Activated CD4-positive, CD25-positive, alpha-beta regulatory T cell treated with anti-CD3 and anti-CD28 coated beads, Interleukin-2, amount 50 U/mL, for 24 hours (primary cell): ENCODE data around the gene NUP93.
"Not testable (repeated sequence)": the region's sequence is repeated elsewhere in the genome, so short reads cannot be mapped to it uniquely, and the experiment has no call there.

ENCODE experiments used
- ATAC-seq, 2 donors: fragments of 150-1000 bp; cut with Tn5 transposase; one replicate each; pipeline ENCODE4 v1.10.0; 2021; ENCODE audit warnings: mild to moderate bottlenecking in 1 of 2, moderate library complexity in 1 of 2

Gene NUP93

DNA sequence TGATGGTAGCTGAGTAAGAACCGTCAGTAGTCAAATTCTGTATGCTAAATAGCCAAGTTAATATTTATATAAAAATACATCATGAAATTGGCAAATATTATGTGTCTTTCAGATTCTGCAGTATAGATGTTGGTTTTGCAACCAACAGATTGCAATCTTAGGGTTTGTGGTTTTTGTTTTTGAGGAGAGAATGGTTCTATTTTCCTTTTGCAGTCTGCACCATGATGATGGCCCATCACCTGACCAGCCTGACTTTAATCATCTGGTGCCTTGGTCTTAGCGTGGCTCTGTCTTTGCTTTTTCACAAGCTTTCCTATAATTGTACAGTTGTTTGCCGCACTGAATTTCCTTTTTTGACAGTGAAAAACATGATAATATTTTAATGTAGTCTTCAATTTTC is 50.7 kb downstream of the NUP93 start:
- ATAC-seq, result no peak

- ATAC-seq, result no peak
Measured at GRCh38 chr16:56781528-56781961, 51.6 kb downstream of the NUP93 start.

- no peak for ATAC-seq
Measured at GRCh38 chr16:56783344-56783743, 53.4 kb downstream of the NUP93 start.

GRCh38 chr16:56785317-56785716 is 55.4 kb downstream of the NUP93 start:
- ATAC-seq, result no peak

GRCh38 chr16:56787167-56787566 is 57.2 kb downstream of the NUP93 start:
- no peak for ATAC-seq

DNA sequence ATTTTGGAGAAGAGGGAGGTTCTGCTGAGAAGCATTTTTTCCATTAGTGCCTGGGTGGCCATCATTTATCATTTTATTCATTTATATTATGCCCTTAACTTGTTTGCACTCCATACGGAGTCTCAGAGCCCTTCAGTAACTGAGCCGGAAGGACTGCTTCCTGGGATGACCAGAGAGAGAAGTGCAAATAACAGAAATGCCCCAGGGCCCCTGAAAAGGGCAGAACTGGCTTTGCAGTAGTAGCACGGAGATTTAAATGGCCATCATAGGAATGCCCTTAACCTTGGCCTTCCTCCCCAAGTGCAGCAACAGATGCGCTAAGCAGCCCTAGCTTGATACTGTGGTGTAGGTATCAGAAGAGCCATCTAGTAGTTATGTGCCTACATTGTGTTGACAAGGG is 58.5 kb downstream of the NUP93 start:
- no peak for ATAC-seq

DNA sequence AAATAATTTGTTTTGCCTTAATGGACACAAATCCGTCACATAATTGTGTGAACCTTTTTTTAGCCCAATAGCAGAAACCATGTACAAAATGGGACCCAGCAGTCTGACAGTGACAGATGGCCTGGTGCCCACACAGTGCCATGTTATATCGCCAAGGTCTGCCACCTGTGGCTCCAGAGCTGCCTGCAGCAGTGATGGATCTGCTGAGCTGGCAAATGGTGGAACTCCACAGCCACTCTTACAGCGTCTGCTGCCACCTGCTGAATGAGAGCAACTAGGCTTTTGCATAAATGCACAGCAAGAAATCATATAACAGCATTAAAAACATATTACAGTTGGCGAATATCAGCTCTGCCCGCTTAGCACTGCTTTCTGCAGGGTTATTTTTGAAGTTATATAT is 59.4 kb downstream of the NUP93 start:
- ATAC-seq, result no peak

DNA sequence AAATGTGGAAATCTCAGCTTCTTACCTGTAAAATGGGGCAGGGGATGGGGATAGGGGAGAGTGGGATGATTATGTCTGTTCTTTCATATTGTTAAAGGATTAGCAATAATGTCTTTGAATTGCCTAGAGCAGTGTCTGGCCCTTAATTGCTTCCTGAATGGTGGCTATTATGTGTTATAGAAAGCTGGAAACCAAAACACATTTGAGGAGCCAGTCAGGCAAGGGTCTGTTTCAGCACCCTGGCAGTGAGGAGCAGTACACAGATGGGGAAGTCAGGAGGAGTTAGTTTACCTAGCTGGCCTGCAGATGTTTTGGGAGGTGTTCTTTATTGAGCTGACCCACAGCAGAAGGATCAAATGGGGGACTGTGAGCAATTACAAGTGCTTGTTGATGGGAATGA is 63.0 kb downstream of the NUP93 start:
- no peak for ATAC-seq

- no peak for ATAC-seq
Measured at GRCh38 chr16:56793492-56793891, 63.6 kb downstream of the NUP93 start.

- no peak for ATAC-seq
Measured at GRCh38 chr16:56795011-56795410, 65.1 kb downstream of the NUP93 start.

GRCh38 chr16:56797038-56797437 is 67.1 kb downstream of the NUP93 start:
- not testable (repeated sequence) for ATAC-seq

DNA sequence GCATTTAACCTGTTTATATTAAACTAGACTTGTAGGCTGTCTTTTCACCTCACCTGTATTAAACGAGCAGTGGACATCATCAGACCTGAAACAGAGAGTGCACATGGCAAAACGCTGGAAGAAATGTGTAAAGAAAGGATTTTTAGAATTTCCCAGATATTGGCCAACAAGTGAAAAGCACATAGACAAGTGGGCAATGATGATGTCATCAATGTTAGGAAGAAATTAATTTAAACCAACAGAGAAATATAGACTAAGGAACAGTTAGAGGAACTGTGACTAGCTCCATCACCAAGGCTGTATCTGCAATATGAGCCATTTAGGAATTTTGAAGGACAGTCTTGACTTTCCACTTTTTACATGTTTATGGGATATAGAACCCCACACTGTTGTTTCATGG is 67.9 kb downstream of the NUP93 start:
- ATAC-seq, result no peak

DNA sequence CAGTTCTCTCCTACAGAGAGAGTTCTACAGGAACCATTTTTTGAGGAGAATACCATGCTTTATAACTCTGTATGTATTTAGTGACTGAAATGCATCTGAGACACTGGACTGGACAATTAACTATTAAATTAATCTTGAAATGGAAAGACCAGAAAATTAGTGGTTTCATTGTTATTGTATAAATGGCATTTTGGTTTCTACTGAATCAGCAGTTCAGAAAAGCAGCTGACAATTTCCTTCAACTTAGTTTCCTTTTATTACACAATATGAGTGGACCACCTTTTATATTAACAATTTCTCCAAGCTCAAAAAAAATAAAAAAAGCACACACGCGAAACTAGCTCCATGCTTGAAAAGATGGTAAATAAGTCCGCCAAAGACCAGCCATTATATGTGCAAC is 69.0 kb downstream of the NUP93 start:
- no peak for ATAC-seq

DNA sequence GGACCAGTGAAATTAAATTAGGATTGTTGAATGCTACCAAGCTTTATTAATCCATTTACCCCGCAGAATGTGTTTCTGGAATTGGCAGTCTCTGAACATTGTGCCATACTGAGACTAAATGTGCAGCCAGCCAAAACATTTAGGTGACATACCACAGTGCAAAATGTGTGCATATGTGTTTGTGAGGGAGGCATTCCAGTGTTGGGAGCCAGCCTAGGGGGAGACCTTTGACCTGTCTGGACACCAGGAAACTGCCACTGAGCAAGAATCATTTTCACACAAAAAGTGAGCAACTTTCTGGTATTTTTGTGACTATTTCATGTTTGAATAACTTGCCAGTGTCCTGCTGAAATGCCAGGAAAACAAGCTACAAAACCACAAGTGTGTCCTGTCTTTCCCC is 70.4 kb downstream of the NUP93 start:
- no peak for ATAC-seq

- no peak for ATAC-seq
Measured at GRCh38 chr16:56801762-56802161, 71.8 kb downstream of the NUP93 start.

DNA sequence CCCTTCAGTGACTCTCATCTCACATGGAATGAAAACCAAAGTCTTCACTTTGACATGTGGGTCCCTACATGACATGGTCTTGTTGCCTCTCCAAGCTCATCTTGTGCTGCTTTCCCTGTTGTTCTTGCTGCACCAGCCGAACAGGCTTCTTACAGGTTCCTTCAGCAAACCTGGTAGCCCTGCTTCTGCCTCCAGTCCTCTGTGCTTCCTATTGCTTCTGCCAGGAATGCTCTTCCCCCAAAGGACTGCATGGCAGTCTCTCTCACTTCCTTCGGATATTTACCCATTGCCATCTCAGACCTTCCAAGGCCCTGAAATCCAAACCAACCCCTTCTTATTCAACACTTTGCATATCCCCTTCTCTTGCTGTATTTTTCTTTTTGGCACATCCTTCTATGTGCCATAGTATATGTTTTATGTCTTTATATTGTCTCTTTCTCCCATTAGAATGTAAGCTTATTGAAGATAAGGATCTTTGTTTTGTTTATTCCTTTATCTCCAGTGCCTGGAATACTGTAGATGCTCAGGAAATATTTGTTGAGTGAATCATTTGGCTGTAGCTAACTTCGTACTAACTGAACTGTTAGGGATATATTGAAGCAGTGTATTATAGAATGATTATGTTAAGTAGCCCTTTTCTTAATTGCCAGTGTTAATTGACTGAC is 77.2 kb downstream of the NUP93 start:
- ATAC-seq, result no peak

GRCh38 chr16:56807676-56808067 is 77.7 kb downstream of the NUP93 start:
- not testable (repeated sequence) for ATAC-seq

DNA sequence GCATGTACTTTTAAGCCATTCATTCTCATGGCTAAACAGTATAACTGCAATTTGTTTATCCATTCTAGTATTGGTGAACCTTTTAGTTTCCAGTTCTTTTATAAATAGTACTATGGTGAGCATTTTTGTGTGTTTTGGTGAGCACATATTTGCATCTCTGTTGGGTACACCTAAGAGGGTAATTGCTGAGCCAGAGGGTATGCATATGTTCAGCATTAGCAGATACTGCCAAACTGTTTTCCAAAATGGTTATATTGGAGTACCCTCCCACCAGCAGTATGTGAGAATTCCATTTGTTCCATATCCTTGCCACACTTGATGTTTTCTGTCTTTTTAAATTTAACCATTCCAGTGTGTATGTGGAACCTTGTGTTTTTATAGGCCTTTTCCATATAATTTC is 81.0 kb downstream of the NUP93 start:
- no peak for ATAC-seq

DNA sequence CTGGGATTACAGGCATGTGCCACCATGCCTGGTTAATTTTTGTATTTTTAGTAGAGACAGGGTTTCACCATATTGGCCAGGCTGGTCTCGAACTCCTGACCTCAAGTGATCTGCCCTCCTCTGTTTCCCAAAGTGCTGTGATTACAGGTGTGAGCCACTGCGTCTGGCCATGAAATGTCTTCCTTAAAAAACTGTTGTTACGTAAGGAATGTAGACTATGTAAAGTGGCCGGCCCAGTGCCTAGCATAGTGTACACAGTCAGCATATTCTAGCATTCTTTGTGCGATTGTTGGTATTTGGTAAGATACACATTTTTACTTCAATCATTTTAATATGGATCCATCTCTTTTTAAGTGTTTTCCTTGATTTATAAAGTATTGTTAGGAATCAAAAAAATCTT is 81.7 kb downstream of the NUP93 start:
- not testable (repeated sequence) for ATAC-seq

- no peak for ATAC-seq
Measured at GRCh38 chr16:56812884-56813283, 83.0 kb downstream of the NUP93 start.

- no peak for ATAC-seq
Measured at GRCh38 chr16:56814537-56815432, 84.9 kb downstream of the NUP93 start.

DNA sequence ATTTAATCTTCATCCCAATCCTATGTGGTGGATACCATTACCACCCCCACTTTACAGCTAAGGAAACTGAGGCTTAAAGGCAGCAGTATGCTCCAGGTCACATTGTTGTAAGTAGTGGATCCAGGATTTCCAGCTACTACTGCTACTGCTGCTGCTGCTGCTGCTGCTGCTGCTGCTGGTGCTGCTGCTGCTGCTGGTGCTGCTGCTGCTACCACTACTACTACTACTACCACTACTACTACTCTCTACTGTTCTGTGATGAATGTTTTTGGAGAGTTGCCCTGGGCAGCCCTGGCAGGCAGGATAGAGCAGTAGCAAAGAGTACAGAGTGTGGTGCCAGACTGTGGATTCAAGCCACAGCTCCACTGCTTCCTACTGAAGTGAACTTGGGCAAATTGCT is 85.8 kb downstream of the NUP93 start:
- ATAC-seq, result no peak

DNA sequence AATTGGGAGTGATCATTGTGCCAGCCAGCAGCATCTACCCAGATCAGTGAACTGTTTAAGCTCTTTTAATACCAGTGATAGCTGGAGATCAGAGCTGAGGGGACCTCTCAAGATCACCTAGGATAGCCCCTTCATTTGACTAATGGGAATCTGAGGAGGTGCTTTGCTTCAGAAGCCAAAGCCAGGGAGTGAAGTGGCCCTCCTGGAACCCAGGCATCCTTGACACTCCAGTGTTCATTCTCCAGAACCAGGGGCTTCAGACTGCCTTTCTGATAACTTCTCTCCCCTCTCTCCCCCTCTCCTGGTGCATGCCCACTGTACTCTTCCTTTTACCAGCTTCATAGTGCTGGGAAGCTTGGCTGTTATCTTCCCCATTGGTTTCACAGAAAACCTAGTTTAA is 87.1 kb downstream of the NUP93 start:
- ATAC-seq, result no peak

DNA sequence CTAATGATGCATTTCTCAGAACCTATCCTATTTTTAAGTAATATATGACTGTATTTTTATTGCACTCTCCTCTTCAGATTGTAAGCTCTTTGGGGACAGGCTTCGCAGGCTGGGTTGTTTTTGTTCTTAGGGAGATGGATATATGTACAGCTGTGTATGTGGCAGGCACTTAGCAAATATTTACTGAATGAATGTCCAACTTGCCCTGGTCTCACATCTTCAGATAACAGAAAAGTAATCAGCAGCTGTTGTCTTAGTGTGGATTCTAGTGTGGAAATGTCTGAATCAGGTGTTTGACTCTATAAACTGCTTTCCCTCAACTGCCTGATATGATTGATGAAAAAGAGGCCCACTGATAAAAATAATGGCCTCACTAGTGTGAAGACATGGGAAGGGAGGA is 88.0 kb downstream of the NUP93 start:
- ATAC-seq, result no peak
